ENCODE measurements around the gene CD300LG.
A peak's percentile ranks its signal among the peaks of the same experiment; 100 is the strongest.
"Not testable (repeated sequence)": the region's sequence is repeated elsewhere in the genome, so short reads cannot be mapped to it uniquely, and the experiment has no call there.

The CD300LG gene, protein sequence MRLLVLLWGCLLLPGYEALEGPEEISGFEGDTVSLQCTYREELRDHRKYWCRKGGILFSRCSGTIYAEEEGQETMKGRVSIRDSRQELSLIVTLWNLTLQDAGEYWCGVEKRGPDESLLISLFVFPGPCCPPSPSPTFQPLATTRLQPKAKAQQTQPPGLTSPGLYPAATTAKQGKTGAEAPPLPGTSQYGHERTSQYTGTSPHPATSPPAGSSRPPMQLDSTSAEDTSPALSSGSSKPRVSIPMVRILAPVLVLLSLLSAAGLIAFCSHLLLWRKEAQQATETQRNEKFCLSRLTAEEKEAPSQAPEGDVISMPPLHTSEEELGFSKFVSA

DNA sequence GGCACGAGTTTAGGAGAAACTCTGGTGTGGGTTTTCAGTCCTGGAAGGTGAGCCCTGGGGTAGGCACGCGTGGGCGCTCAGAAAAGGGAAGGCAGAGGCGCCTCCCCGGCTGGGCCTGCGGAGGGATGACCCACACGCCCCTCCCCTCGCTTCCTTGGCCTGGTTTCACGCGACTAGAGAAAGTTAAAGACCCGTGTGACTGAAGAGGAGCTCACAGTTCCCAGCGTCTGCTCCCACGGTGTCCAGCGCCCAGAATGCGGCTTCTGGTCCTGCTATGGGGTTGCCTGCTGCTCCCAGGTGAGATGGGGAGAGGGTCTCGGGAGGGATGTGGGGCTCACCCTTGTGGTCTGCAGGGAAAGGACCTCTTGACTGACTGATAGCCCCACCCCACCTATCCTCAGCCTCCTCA, at the start of gene CD300LG:
CD300LG (plus strand) TSS at position 214 of the 409 bp plus-strand sequence; CDS start at position 255, 41 bp downstream.
- peak; percentile 45 for DNase-seq
- in situ Hi-C loops (cut with MboI; ENCODE audit: low pct_unique_long_range_greater_than_20kb, low sequenced_read_pairs): no loop called here

DNA sequence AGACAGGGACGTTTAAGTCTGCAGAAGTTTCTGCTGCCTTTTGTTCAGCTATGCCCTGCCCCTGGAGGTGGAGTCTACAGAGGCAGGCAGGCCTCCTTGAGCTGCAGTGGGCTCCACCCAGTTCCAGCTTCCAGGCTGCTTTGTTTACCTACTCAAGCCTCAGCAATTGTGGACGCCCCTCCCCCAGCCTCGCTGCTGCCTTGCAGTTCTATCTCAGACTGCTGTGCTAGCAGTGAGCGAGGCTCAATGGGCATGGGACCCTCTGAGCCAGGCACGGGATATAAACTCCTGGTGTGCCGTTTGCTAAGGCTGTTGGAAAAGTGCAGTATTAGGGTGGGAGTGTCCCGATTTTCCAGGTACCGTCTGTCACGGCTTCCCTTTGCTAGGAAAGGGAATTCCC, 49.0 kb upstream of the CD300LG start:
- DNase-seq; in situ Hi-C loops (cut with MboI; ENCODE audit: low pct_unique_long_range_greater_than_20kb, low sequenced_read_pairs): not testable (repeated sequence)

DNA sequence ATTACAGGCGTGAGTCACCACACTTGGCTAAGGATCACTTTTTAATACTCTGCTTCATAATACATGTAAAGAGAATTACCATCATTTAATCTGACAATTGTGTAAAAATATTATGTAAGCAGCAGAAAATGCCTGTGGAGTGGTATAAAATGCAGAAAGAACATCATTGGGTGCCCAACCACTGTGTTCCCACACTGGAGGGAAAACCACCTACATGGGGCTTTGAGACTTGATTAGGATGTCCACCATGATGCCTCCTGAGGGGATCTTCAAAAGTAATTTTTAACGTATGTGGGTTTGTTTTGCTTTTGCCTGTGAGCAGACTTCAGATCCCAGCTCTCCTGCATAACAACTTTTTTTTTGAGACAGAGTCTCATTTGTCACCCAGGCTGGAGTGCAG, 47.9 kb upstream of the CD300LG start:
- DNase-seq: no peak
- in situ Hi-C loops (cut with MboI; ENCODE audit: low pct_unique_long_range_greater_than_20kb, low sequenced_read_pairs): no loop called here

DNA sequence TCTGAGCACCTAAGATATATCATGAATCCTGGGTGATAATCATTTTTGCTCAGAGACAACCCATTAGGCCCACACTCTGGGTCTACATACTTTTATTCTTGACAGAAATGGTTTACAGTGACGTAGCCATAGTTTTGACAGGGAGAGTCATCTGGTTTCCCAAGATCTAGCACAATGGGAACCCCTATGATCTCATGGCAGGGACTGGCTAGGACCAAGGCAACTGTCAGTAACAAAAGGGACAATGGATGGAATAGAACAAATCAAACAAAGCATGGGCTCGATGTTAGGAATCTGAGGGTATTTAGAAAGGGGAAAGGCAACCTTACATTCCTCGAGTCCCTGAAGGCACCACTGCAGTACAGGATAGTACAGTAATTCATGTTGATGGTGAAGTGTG, 46.2 kb upstream of the CD300LG start:
- no peak for DNase-seq
- in situ Hi-C loops (cut with MboI; ENCODE audit: low pct_unique_long_range_greater_than_20kb, low sequenced_read_pairs): no loop called here

DNA sequence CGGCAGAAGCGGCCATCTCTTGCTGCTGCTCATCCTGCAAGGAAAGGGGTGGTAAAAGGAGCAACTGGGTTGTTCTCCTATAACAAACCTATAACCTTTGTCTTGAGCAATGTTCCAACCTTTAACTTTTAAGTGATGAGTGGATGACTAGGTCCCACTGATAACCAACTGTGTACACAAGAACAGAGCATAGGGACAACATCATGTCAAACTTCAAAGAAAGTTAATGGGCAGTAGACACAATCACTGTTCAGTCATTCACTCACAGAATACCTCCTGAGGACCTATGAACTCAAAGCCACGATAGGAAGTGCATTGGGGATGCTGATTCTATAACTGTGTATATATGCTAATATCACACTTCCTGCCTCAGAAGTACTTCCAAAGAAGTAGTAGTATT, 45.1 kb upstream of the CD300LG start:
- in situ Hi-C loops (cut with MboI; ENCODE audit: low pct_unique_long_range_greater_than_20kb, low sequenced_read_pairs): no loop called here

DNA sequence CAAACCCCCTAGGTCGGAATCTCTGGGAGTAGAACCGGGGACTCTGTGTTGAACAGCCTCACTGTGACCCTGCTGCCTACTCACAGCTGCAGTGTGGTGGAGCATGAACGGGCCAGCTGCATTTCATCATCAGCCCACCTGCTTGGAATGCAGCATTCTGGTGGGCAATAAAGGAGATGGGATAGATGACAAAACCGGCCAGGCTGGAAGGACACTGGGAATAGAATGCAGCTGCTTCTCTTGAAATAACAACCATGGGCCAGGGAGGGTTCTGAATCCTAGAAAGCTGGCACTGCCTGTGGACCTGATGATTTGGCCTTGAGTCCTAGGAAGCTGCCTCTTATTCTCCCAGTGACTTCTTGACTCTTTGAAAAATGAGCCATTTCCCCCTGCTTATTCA, 43.2 kb upstream of the CD300LG start:
- no peak for DNase-seq
- in situ Hi-C loops (cut with MboI; ENCODE audit: low pct_unique_long_range_greater_than_20kb, low sequenced_read_pairs): no loop called here

More for the DNA sequence above, 45.1 kb upstream of the CD300LG start:
- no peak for DNase-seq

DNA sequence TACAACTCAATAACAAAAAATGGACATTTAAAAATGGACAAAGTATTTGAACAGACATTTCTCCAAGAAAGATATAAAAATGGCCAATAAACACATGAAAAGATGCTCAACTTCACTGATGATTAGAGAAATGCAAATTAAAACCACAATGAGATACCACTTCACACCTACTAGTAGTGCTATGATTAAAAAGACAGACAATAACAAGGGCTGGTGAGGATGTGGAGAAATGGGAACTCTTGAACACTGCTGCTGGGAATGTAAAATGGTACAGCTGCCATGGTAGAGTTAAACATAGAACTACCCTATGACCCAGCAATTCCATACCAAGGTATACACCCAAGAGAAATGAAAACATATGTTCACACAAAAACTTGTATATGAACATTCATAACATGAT, 41.9 kb upstream of the CD300LG start:
- DNase-seq: no peak
- in situ Hi-C loops (cut with MboI; ENCODE audit: low pct_unique_long_range_greater_than_20kb, low sequenced_read_pairs): no loop called here

DNA sequence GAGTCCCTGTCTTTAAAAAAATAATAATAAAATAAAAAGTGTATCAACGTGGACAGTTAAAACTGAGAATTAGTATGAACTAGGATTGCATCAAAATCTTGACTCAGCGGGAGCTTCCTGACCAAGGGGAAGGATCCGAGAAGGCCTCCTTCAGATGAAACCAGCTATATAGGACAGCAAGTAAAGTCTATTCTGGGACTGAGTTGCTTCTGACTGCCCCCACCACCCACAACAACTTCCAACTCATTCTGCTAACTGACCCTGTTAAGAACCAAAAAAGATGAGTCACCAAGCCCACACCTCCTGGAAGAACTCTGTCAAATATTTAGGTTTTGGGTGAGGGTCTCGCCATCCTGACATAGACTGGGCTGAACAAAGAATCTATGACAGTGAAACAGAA, 38.9 kb upstream of the CD300LG start:
- no peak for DNase-seq
- in situ Hi-C loops (cut with MboI; ENCODE audit: low pct_unique_long_range_greater_than_20kb, low sequenced_read_pairs): no loop called here

DNA sequence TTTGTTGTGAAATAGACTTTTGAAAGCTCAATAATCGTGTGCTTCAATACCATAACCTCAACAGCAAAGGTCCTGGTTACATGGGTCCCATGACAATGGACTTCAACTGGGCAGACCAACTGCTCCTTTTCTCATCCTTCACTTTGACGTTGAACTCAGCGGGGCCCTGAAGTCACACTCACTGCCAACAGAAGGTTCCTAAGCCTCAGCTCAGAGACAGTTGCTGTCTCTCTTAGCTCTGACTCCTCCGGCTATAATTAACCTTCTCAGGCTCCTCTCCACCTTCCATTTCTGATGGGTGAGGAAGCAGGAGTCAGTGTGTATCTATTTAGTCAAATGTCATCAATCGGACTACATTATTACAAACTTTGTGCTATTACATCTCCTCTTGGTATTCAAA, 37.9 kb upstream of the CD300LG start:
- no peak for DNase-seq
- in situ Hi-C loops (cut with MboI; ENCODE audit: low pct_unique_long_range_greater_than_20kb, low sequenced_read_pairs): no loop called here

DNA sequence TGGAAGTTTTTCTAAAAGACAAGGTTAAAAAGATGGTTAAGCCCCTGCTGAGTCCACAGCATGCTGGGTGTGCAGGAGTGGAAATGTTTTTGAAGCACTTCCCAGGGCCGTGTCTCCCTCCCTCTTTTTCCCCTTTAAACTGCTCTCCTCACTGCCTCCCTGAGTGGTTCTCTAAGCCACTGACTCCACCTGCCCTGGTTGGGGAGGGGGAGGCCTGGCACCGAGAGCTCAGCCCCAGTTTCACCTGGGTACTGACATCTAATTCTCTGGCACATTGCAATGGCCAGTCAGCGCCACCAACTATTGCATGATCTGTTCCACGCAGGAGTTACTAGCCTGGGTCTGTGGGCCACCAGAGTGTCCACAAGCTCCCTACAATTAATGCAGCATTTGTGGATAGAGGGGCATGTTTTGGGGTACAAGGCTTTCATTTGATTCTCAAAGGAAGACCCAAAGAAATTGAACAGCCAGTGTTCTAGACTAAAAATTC, 36.7 kb upstream of the CD300LG start:
- in situ Hi-C loops (cut with MboI; ENCODE audit: low pct_unique_long_range_greater_than_20kb, low sequenced_read_pairs): no loop called here
- DNase-seq: no peak

DNA sequence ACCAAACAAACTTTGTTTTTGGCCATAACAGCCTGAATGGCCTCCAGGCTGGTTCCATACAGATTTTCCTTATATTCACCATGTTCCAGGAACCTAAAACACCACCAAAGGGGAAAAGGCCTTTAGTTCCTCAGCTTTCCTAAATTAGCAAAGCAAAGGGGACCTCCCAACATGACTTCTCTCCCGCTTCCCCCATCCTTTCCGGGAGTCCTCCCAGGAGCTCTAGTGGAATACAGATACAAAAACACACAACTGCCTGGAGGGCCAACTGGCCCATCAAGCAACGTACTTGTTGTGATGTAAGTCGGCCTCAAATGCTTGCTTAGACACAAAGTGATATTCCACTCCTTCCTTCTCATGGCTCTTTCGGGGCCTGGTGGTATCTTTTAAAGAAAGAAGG, 36.2 kb upstream of the CD300LG start:
- DNase-seq: no peak
- in situ Hi-C loops (cut with MboI; ENCODE audit: low pct_unique_long_range_greater_than_20kb, low sequenced_read_pairs): no loop called here

DNA sequence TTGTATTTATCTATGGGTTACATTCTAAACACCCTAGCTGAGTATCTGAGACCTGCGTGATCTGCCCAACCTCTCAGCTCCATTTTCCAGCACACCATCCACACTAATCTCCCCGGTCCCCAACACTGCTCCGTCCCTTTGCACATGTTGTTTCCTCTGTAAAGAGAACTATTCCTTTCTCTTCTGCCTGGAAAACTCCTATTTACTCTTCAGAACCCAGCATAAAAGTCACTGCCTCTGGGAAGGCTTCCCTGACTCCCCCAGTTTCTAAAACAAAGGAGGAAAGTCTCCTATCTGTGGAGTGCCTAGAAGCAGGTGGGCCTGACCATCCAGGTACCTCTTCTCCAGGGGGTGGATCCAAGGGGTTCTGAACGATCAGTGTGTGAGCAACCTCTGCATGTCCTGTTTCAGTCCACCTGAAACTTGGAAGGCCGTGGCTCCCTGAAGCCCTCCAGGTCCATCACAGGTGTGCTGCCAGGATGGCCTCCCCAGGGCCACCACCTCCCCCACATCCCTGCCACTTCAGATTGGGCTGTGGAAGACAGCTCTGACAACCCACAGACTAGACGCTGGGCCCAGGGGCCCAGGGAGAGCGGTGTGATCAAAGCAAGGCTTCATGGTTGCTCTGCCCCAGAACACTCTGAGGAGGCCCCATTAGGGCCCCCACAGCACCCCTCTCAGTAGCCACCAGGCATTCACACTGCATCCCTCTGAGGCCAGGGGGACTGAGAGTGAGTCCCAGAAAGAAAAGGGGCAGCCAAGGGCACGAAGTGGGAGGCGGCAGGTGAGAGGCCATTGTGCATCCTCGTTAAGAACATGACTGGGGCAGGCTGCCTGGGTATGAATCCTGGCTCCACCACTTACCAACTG, 34.3 kb upstream of the CD300LG start:
- DNase-seq: no peak
- in situ Hi-C loops (cut with MboI; ENCODE audit: low pct_unique_long_range_greater_than_20kb, low sequenced_read_pairs): no loop called here

DNA sequence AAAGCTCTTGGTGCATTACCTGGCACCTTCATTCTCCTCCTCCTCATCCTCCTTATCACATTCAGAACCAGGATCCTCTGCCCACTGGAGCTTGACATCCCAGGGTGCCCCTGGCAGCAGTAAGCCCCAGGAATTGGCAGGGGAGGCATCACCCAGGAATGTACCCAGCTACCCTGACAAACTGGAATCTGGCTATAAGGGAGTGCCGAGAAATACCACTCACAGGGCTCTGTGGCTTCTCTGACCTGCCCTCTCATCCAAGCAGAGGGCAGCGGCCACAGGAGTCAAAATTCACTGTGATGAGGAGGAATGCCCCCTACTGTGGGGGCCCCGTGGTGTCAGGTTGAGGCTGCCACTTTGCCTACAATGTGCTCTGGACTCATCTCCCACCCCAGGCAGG, 33.6 kb upstream of the CD300LG start:
- in situ Hi-C loops (cut with MboI; ENCODE audit: low pct_unique_long_range_greater_than_20kb, low sequenced_read_pairs): no loop called here
- DNase-seq: no peak

DNA sequence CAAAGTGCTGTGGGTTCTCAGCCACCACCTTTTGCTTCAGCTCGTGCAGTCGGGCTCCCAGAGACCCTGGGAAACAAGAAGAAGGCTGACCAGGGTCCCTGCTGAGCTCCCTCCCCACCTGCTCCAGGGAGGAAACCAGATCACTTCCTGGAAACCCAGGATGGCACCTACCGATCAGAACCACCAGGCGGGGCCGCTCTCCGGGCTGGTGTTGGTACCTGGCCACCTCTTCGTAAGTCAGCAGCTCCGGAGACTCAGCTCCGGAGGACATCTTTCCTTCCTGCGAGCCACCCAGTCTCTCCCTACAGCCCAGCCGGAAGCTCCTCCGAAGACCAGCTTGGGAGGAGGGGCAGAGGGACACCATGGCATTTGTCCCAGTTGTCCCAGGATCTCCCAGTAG, 33.0 kb upstream of the CD300LG start:
- no peak for DNase-seq
- in situ Hi-C loops (cut with MboI; ENCODE audit: low pct_unique_long_range_greater_than_20kb, low sequenced_read_pairs): no loop called here

DNA sequence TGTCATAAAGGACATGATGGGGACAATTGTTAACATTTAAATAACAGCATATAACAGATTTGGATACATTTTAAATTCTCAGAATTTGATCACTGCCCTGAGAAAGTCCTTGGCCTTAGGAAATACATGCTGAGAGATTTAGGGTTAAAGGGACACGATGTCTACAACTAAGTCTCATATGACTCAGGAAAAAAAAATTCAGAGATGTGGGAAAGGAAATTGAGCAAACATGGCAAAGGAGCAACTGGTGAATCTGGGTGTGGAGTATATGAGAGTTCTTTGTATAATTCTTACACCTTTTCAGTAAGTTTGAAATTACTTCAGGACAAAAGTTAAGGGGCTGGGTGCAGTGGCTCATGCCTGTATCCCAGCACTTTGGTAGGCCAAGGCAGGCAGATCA, 32.3 kb upstream of the CD300LG start:
- in situ Hi-C loops (cut with MboI; ENCODE audit: low pct_unique_long_range_greater_than_20kb, low sequenced_read_pairs): no loop called here
- no peak for DNase-seq

DNA sequence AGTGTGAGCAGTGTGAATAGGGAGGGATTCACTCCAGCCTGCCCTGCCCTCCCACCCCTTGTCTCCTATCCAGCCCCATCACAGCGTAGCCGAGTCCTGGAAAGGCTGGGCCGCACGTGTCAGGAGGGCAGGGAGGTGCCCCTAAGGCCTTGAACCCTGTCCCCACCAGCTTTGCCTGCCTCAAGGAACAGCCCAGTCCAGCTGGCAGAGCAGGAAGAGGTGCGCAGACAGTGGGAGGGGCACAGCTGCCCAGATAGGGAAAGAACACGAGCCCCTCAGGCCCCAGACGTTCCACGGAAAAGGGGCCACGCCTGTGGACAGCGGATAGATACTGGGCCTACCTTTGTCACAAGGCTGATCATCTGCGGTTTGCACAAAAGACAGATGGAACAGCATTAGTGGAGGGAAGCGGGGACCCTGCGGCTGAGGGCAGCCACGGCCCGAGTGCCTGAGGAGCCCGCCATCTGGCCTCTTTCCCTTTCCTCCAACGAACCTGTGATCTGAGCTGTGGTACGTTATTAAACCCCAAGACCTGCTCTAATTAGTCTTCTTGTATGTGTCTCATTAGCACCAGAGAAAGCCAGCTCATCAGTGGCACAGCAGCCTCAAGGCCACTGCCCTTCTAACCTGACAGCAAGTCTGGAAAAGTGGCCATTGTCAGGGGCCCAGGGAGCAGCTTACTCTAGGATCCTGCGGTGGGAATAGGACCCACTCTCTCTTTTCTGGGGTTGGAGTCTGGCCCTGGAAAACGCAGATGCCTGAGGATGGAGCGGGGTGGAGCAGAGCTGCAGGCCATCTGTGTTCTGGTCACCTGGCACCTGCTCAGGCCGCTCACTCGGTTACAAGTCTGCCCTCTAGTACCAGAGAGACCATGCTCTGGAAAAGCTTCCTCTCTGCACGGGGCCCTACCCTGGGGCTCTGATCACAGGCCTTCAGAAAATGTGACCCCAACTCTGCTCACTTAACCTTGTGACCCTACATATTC, 30.3 kb upstream of the CD300LG start:
- in situ Hi-C loops (cut with MboI; ENCODE audit: low pct_unique_long_range_greater_than_20kb, low sequenced_read_pairs): no loop called here
- no peak for DNase-seq

DNA sequence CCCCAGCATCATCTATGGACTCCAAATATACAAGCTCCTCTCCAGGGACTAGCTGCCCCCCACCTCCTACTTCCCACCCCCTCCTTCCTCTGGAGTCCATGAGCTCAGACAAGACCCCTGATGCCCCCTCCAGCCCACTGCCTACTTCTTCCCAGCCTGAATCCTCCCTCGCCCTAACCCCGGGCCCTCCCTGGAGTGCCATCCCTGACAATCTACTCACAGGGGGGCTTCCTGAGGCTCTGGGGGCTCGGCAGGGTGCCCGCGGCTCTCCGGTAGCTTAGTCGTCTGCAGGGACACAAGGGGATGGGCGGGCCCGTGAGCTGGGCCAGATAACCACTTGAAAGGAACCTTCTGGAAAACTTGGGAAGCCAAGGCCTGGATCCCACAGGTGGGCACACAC, 29.1 kb upstream of the CD300LG start:
- in situ Hi-C loops (cut with MboI; ENCODE audit: low pct_unique_long_range_greater_than_20kb, low sequenced_read_pairs): no loop called here
- DNase-seq: no peak

DNA sequence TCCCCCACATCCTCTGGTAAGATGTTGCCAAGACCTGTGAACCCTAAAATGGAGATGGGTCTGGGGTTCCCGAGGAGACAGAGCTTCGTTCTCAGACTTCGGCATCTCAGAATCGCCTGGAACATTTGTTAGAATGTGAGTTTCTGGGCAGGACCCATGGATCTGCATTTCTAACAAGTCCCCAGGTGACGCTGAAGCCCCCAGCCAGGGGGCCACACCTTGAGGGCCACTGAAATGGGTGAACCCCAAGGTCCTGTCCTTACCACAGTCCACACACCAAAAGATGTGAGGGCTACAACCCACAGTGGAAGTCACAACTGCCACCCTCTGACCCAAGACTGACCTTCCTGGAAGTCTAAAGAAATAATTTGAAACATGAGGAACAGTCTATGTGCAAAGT, 28.0 kb upstream of the CD300LG start:
- DNase-seq: no peak
- in situ Hi-C loops (cut with MboI; ENCODE audit: low pct_unique_long_range_greater_than_20kb, low sequenced_read_pairs): no loop called here

DNA sequence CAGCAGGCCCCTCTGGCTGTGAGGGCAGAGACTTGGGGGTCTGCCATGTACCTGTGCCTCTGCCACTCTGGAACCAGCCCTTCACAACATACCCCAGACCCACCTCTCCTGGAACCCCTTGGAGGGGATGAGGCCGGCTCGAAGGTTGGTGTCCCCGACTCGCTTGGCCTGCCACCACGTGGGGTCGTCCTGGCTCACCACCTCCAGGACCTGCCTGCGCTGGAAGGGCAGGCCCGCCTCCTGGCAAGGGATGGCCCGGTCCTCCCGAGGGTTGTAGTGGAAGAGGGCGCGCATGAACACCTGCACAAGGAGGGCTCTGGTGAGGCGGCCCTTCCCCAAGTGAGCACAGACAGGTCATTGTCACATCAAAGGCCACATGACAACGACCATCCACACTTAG, 26.2 kb upstream of the CD300LG start:
- no peak for DNase-seq
- in situ Hi-C loops (cut with MboI; ENCODE audit: low pct_unique_long_range_greater_than_20kb, low sequenced_read_pairs): no loop called here

Data from KBM-7 (cell line).